GM23248 (cell line): ENCODE results near the gene REM2.

Source experiments
- EZH2 ChIP-seq: fragments of 200-600 bp; sonication (generic); IDR thresholded peaks from 2 replicates; pipeline ENCODE4 v1.6.1; 2018; ENCODE audit warnings: antibody characterized with exemption, mild to moderate bottlenecking; ENCODE audit not compliant: insufficient read depth, poor library complexity, severe bottlenecking
- EZH2phosphoT487 ChIP-seq: fragments of 200-600 bp; sonication (generic); IDR thresholded peaks from 2 replicates; pipeline ENCODE4 v1.6.1; 2018; ENCODE audit warnings: antibody characterized with exemption, moderate library complexity, mild to moderate bottlenecking, low read depth; ENCODE audit not compliant: insufficient read depth

DNA sequence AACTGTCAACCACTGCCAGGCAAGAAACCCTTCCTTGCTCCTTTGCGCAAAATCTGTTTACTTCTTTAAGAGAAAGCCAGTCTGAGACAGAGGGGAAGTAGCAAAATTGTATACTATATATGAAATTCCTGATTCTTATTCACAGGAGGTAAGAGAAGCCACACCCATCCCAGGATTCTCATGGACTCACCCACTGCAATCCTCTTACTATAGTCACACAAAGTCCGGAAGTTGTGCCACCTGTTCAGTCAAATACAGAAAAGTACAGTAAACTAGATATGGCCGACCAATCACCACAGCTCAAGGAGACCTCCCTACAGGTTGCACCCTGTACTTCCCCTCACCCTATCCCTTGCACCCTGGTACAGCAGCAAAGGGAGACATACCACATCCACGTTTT, 43.3 kb downstream of the REM2 start:
- TF ChIP-seq EZH2phosphoT487: no peak
- no peak for TF ChIP-seq EZH2
